ENCODE measurements around the gene PRDM4. TPM values are rescaled to one million over a fixed set of nuclear protein-coding genes. Genes with fewer than 3 reads are reported as not detected.

PRDM4 gene
- total RNA-seq, 1 experiment from 2014 or later, result 28.9 TPM

GRCh38 chr12:107749083-107749482 is 11.9 kb downstream of the PRDM4 start:
- Histone ChIP-seq H3K4me1 (ENCODE audit: control insufficient read depth, insufficient read depth, low read length) (no peaks in the 10 kb centered on the region), H3K36me3 (ENCODE audit: control insufficient read depth, insufficient read depth, low read length) (peaks cover 46% of the 10 kb centered on the region), H3K9me3 (ENCODE audit: control insufficient read depth, insufficient read depth, low read depth, low read length) (no peaks in the 10 kb centered on the region), H3K4me3 (ENCODE audit: low read depth in 2 of 2, low read length in 2 of 2) (no peak overlapping the region), H3K27me3 (ENCODE audit: control insufficient read depth, insufficient read depth, low read length) (no peaks in the 10 kb centered on the region), H3K27ac (ENCODE audit: low read length) (no peak overlapping the region)
- no TSS peak for BruUV-seq (replicated peaks)
- intact Hi-C loops (cut with micrococcal nuclease; ENCODE audit: unreplicated experiment), result no loop called here
- in situ Hi-C loops (cut with HindIII; ENCODE audit: low pct_unique_long_range_greater_than_20kb, low sequenced_read_pairs), result no loop called here
- no peak for DNase-seq (ENCODE audit: low read depth, low spot score)
- ChIA-PET CTCF (no interaction called here), POLR2A (no interaction called here)
- ATAC-seq, result 0 out of 2 replicates have a peak, but pooled peaks have one; percentile 26
- TF ChIP-seq CTCF (IDR thresholded peaks at IDR 0.05) (no peak), TCF7L2 (IDR thresholded peaks at IDR 0.05; ENCODE audit: low read depth, low read length) (no peak)

DNA sequence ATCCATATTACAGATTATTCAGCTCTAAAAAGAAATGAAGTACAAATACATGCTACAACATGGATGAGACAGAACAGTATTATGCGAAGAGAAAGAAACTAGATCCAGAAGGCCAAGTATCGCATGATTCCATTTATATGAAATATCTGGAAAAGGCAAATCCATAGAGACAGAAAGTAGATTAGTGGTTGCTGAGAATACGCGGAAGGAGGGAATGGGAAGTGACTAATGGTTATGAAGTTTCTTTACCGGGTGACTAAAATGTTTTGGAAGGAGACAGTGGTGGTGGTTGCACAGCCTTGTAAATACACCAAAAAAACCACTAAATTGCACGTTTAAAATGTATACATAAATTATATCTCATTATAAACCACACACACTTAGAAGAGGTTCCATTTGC is 12.5 kb downstream of the PRDM4 start:
- no peak for DNase-seq (ENCODE audit: low read depth, low spot score)
- POLR2A ChIA-PET, result no interaction called here
- Histone ChIP-seq H3K27me3 (ENCODE audit: control insufficient read depth, insufficient read depth, low read length) (no peaks in the 10 kb centered on the region), H3K27ac (ENCODE audit: low read length) (no peak overlapping the region), H3K9me3 (ENCODE audit: control insufficient read depth, insufficient read depth, low read depth, low read length) (no peaks in the 10 kb centered on the region), H3K4me1 (ENCODE audit: control insufficient read depth, insufficient read depth, low read length) (no peaks in the 10 kb centered on the region), H3K36me3 (ENCODE audit: control insufficient read depth, insufficient read depth, low read length) (peaks cover 42% of the 10 kb centered on the region), H3K4me3 (ENCODE audit: low read depth in 2 of 2, low read length in 2 of 2) (no peak overlapping the region)
- ATAC-seq, result no peak
- TF ChIP-seq REST (IDR thresholded peaks at IDR 0.05; ENCODE audit: insufficient read depth in 1 of 2, low read depth in 2 of 2, low read length in 1 of 2), result no peak
- BruUV-seq (replicated peaks), result no TSS peak
- CTCF ChIA-PET, result no interaction called here
- in situ Hi-C loops (cut with HindIII; ENCODE audit: low pct_unique_long_range_greater_than_20kb, low sequenced_read_pairs), result no loop called here
- intact Hi-C loops (cut with micrococcal nuclease; ENCODE audit: unreplicated experiment), result no loop called here

DNA sequence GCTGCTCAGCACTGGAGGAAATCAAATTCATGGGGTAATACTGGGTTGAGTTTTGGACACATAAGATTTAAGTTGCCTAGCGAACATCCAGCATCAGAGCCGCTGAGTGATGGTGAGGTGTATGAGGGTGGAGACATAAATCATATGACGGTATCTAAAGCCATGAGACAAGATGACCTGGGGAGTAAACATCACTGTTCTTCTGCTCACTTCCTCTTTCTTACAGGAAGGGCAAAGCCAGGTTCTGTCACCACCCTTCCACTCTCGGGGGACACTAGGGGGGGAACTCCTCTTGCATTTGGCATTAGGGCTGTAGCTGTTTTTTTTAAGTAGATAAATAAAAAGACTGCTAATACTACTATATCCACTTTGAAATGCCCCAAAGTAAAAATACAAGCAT is 24.0 kb downstream of the PRDM4 start:
- H3K4me3 ChIP-seq (ENCODE audit: low read depth in 2 of 2, low read length in 2 of 2), result no peak overlapping the region
- no peaks in the 10 kb centered on the region for H3K9me3 ChIP-seq (ENCODE audit: control insufficient read depth, insufficient read depth, low read depth, low read length)
- ChIA-PET CTCF (no interaction called here), POLR2A (no interaction called here)
- TF ChIP-seq SIN3A (IDR thresholded peaks at IDR 0.05; ENCODE audit: borderline replicate concordance, insufficient read depth, low read depth, low read length) (no peak), POLR2AphosphoS5 (IDR thresholded peaks at IDR 0.05; ENCODE audit: low read depth, low read length) (no peak), CTCF (IDR thresholded peaks at IDR 0.05) (no peak), TCF7L2 (IDR thresholded peaks at IDR 0.05; ENCODE audit: low read depth, low read length) (no peak), REST (IDR thresholded peaks at IDR 0.05; ENCODE audit: insufficient read depth in 1 of 2, low read depth in 2 of 2, low read length in 1 of 2) (no peak)
- H3K27ac ChIP-seq (ENCODE audit: low read length), result no peak overlapping the region
- BruUV-seq (replicated peaks), result no TSS peak
- DNase-seq (ENCODE audit: low read depth, low spot score) (no peak), ATAC-seq (no peak)
- no peaks in the 10 kb centered on the region for H3K4me1 ChIP-seq (ENCODE audit: control insufficient read depth, insufficient read depth, low read length)
- H3K27me3 ChIP-seq (ENCODE audit: control insufficient read depth, insufficient read depth, low read length), result no peaks in the 10 kb centered on the region
- intact Hi-C loops (cut with micrococcal nuclease; ENCODE audit: unreplicated experiment), result no loop called here
- in situ Hi-C loops (cut with HindIII; ENCODE audit: low pct_unique_long_range_greater_than_20kb, low sequenced_read_pairs), result no loop called here
- peaks cover 42% of the 10 kb centered on the region for H3K36me3 ChIP-seq (ENCODE audit: control insufficient read depth, insufficient read depth, low read length)
